Stimulated activated CD4-positive, alpha-beta T cell treated with anti-CD3 and anti-CD28 coated beads, Interleukin-12 subunit alpha, Interleukin-12 subunit beta, amount 100 ng/mL, for 48 hours (primary cell): ENCODE measurements around the gene MBNL1.

Experiments used
- DNase-seq, 3 donors: peaks; one replicate each; pipeline ENCODE4 v3.0.0-alpha.2; 2020; ENCODE audit warnings: low read depth in 2 of 3, low spot score in 1 of 3

Gene MBNL1

GRCh38 chr3:152295344-152295743 is 26.6 kb downstream of the MBNL1 start:
- DNase-seq: no peak

DNA sequence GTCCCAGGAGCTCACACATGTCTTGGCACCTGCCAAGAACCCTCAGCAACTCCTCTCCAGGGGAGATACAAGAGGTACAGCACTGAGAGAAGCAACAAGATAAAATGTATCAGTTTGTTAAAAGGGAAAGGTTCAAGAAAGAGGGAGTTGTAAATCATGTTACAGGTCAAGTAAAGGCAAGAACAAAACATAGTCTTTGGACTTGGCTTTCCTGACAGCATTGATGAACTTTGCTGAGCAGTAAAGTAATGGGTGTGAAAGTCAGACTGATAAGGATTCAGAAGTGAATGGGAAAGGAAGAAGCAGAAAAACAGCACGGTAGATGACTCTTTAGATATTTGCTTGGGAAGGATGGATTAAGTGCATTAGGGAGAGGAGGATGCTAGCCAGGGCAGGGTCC is 27.1 kb downstream of the MBNL1 start:
- DNase-seq: no peak

DNA sequence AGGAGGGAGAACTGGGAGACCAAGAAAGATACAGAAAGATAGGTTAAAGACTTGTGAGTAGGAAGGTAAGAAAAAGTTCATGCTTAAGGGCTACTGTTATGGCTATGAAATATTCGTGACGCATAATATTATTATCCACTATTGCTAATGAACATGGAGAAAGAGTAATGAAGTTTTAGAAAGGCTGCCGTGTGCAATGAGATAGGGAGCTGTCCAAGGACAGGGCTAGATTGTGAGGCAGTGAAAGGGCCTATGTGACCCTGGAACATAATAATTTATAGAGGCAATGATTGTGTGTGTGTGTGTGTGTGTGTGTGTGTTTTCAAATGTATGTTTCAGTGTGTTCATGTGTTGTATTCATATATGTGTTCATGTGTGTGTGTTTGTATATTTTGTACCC is 27.7 kb downstream of the MBNL1 start:
- DNase-seq: no peak

DNA sequence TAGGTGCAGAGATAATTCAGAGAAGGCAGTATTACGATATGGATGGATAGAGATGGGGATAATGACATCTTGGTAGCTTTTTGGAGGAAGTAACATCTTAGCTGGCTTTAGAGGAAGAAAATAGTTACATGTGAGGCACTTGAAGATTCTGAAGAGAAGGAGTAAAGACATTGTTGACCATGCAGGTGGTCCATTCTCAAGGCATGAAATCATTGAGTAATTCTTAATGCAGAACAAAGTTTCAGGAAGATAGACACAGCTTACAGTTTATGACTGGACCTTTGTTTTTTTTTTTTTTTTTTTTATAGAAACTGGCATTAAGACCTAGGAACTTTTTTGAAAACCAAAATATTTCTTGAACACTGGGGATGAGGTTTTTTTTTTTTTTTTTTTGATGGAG is 28.2 kb downstream of the MBNL1 start:
- DNase-seq: no peak

- DNase-seq: peak in 2 of 3 donors; percentile 29 to 80
Measured at GRCh38 chr3:152298393-152299248, 29.9 kb downstream of the MBNL1 start.

- DNase-seq: no peak
Measured at GRCh38 chr3:152299249-152299976, 30.7 kb downstream of the MBNL1 start.

DNA sequence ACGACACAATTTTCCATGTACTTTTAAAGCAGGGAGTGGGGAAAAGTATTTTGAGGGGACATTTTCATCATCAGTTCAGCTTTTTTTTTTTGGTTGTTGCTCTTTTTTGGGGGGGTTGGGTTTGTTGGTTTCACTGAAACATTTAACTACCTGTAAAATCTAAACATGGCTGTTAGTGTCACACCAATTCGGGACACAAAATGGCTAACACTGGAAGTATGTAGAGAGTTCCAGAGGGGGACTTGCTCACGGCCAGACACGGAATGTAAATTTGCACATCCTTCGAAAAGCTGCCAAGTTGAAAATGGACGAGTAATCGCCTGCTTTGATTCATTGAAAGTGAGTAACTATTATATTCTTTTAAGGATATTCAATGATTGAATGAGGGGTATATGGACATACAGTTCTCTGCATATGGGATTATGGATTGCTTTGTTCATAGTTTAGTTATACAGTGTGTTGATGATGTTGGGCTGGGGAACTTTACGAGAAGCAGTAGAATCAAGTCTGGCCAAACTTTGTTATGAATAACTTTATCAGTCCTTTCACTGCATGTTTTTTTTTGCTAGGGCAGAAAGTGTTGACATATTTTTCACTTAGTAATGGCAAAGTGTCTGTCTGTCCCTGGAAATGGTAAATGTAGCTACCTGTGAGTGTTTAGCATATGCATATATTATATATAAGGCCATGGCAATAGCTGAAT is 31.5 kb downstream of the MBNL1 start:
- no peak for DNase-seq

GRCh38 chr3:152301745-152302181 is 33.0 kb downstream of the MBNL1 start:
- no peak for DNase-seq

- DNase-seq: no peak
Measured at GRCh38 chr3:152302521-152303021, 33.8 kb downstream of the MBNL1 start.

DNA sequence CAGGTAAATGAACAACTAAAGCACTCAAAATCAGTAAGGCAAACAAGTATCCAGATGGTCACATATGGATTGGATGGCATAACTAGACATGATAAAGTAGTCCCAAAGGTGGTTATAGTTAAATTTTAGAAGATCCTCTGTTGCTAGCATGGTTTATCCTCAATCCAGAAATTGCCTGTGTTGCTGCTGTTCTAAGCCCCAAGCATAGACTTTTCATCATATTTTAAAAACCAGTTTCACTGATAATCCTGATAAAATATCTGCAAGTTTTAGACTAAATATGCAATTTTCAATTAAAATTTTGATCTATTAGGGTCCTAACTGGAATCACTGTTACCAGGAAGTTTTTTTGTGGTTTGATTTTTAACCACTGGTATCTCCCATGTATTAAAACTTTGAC is 35.4 kb downstream of the MBNL1 start:
- no peak for DNase-seq

DNA sequence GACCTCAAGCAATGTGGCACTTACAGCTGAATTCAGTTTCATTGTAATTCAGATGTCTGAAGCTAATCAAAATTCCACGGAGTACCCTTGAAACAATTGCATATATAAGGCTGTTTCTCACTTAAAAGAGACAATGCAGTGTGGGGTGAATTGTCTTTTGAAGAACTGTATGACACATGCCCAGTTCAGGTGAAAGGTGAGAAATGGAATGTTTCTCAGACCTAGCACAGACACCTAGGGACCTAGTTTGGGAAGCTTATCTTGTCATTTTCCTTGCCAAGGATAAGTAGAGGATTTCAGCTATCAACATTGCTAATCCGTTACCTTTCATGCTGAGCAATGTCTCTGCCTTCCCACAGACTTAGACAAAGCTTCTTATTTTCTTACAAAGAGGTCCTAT is 36.3 kb downstream of the MBNL1 start:
- no peak for DNase-seq

DNA sequence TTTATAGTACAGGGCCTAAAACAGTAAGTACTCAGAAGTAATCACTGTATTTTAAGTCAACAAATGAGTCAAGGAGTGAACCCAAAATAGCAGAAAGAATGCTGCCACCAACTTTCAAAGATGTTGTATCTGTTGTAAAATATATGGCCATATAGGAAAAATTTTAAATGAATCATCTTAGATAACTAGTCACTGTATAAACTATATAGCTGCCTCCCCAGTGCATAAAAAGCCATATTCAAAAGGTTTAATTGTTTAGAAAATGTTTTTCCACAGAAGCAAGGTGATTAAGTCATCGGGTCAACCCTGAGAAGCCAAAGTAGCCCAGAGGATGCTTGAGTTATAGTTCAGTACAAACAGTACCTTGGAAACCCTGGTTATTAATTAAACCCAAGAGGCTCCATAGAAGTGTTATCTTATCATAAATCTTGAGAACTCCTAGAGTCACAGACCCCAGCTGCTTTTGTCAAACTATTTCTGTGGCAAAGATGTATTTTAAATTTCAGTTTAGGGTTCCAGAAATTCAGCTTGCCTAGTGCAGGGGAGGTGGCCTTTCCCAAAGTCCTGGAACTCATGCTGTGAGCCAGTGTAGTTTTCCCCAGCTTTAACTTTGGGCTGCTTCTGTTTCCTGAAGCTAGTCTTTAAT is 39.2 kb downstream of the MBNL1 start:
- DNase-seq: no peak

DNA sequence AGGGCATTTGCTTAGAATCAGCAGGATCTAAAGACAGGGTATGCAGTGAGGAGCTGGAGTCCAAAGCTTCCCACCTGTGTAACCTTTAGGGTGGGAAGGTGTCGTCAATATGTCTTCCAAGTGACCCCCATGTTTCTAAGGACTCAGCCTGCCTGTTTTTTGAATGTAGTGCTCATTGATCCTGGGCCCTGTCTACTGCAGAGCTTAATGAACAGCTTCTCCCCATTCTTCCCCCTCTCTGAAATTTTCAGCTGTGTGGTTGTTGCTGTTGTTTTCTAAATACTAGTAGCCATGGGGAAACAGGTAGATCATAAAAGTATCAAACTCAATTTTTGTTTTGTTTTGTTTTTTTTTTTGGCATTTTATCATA is 39.7 kb downstream of the MBNL1 start:
- DNase-seq: no peak

DNA sequence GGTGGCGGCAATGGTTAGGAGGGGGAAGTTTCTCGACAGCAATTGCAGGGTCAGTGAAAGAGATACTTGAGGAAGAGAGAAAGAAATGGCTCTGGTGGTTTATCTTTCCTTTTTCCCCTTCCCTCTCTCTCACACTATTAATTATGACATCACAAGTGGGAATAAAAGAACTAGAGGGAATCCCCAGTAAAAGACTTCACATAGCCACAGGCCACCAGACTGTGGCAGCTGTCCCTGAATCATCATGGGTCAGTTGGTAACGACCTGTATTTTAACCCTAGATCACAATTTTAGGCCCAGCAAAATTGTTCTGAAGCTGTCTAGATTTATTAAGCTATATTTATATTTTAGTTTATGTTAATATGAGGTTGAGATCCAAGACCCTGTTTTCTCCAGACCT is 40.3 kb downstream of the MBNL1 start:
- no peak for DNase-seq

DNA sequence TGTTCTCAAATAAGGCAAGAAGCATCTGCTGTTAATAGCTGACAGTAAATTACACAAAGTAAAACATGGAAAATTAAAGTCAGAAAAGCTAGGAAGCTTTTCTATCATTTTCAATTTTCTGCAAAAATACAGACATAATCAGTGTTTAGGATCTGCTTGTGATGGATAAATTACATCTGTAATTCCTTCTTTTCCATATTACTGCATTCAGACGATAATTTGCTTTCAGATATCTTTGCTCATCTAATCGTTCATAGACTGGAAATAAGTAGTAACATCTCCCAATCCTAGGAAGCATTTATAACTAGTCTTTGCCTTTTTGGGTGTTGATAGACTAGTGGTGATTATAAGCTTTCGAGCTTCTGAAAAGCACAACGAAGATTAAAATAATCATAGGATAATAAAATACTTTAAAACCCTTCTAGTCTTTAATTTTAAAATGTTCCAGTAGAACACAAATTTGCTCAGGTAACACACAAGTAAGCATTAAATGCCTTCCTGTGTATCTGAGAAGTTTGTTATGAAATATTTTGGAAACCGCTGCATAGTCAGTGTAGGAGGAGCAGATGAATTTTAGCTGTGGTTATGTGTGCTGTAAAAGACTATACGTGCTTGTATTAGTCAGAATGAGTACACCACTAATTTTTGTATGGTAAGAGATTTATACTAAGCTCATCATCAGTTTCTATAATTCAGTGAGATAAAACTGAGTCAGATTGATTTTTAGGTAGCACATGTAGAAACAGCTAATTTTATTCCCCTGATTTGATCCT is 41.0 kb downstream of the MBNL1 start:
- no peak for DNase-seq

GRCh38 chr3:152313430-152313829 is 44.7 kb downstream of the MBNL1 start:
- DNase-seq: no peak

DNA sequence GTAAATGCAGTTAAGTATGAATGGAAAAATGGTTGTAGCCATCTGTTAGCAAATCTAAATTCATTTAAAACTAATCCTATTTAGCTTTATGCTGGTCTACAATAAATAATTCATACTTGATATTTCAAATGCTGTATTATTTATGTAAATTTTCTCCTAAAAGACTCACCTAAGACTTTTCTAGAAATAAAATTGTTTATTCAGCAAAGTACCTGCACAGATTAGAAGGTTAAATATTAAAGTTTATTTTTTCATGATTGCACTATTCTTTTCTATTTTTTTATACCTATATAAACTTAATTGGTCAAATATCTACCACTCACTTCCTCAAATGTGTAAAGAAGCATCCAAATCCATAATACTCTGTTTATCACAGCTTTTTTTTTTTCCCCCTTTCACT is 45.2 kb downstream of the MBNL1 start:
- DNase-seq: no peak

- DNase-seq: no peak
Measured at GRCh38 chr3:152314677-152315353, 46.1 kb downstream of the MBNL1 start.

DNA sequence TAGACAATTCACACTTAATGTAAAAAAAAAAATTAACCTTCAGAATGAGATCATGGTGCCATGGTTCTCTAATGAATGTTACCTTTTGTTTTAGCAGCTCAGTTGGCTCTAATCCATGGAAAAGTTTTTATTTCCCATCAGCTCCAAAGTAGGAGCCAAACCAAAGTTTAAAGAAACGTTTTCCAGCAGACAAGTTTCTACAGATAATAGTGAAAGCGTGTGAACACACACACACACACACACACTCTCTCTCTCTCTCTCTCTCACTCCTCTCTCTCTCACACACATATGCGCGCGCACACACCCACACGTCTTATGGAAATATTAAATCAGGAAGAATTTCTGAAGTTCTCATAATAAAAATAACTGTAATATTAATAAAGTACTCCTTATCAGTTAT is 46.9 kb downstream of the MBNL1 start:
- DNase-seq: no peak

- DNase-seq: no peak
Measured at GRCh38 chr3:152316318-152316717, 47.6 kb downstream of the MBNL1 start.
